ENCODE results near the gene CATSPER1.

GRCh38 chr11:66072518-66072917 lies 46.2 kb upstream of the CATSPER1 start:
- TF ChIP-seq EZH2 (IDR thresholded peaks at IDR 0.05; ENCODE audit: low read depth, unreplicated experiment), result no peak
- no peak for TF ChIP-seq CTCF (conservative IDR thresholded peaks at IDR 0.05; ENCODE audit: low read depth in 2 of 2)
- TF ChIP-seq POLR2AphosphoS5 (IDR thresholded peaks at IDR 0.05; ENCODE audit: low read depth), result no peak
- TF ChIP-seq ETS1 (IDR thresholded peaks at IDR 0.05), result no peak
- TF ChIP-seq REST (IDR thresholded peaks at IDR 0.05; ENCODE audit: unreplicated experiment), result no peak
- no peak for TF ChIP-seq CREB1 (CRISPR knock-in tag; IDR thresholded peaks at IDR 0.05; ENCODE audit: low read depth)
- no peak for TF ChIP-seq NANOG (IDR thresholded peaks at IDR 0.05; ENCODE audit: borderline replicate concordance)
